Testis (tissue), 3 donors: Measurements from ENCODE around the gene PUS3. TPM values are rescaled to one million over a fixed set of nuclear protein-coding genes. Genes with fewer than 3 reads are reported as not detected.

Experiments used
- DNase-seq: peaks from one replicate; pipeline ENCODE4 v3.0.0-alpha.2; 2019
- H3K27ac ChIP-seq, 2 donors: fragments of 200-600 bp; sonication (generic); one replicate each; pipeline ENCODE4 v1.5.1; 2019
- H3K27me3 ChIP-seq: fragments of 200-600 bp; sonication (generic); one replicate; pipeline ENCODE4 v1.5.1; 2019
- H3K36me3 ChIP-seq: fragments of 200-600 bp; sonication (generic); one replicate; pipeline ENCODE4 v1.5.1; 2017; ENCODE audit warnings: low read depth; ENCODE audit errors: missing control alignments
- H3K4me1 ChIP-seq: fragments of 200-600 bp; sonication (generic); one replicate; pipeline ENCODE4 v1.5.1; 2019
- H3K4me3 ChIP-seq, 2 donors: fragments of 200-600 bp; sonication (generic); one replicate each; pipeline ENCODE4 v1.5.1; 2017 to 2019
- H3K9me3 ChIP-seq: fragments of 200-600 bp; sonication (generic); one replicate; pipeline ENCODE4 v1.5.1; 2017
- CTCF ChIP-seq, 3 experiments: fragments of 450-650 bp in 2 of 3; fragments of 200-600 bp in 1 of 3; sonication (generic) in 1 of 3; IDR thresholded peaks; one replicate each; pipeline ENCODE4 v1.5.1; 2016 to 2019; ENCODE audit warnings: antibody characterized with exemption in 3 of 3, mild to moderate bottlenecking in 2 of 3, moderate library complexity in 1 of 3
- POLR2A ChIP-seq: fragments of 450-650 bp; IDR thresholded peaks from one replicate; pipeline ENCODE4 v1.6.1; 2017; ENCODE audit warnings: antibody characterized with exemption, mild to moderate bottlenecking, moderate library complexity
- WGBS, 2 donors: methylation state at CpG; one replicate each; pipeline ENCODE4 v1.1.5; 2018; 5-methylcytosine and 5-hydroxymethylcytosine counted together
- intact Hi-C: fragments of 100-400 bp; cut with DNase I; formaldehyde crosslinking; loops from one replicate; pipeline ENCODE4 v1.15.1; 2023; ENCODE audit warnings: low total_unique reads
- polyA plus RNA-seq: library from polyadenylated mRNA; stranded (reverse); fragments of 350-450 nt; fragmentation: Illumina TruSeq; extraction: RNeasy Lipid Tissue Mini Kit (QIAGEN cat#74804); gene quantifications from one replicate; pipeline ENCODE4 v1.2.3, GENCODE V29; 2014; ENCODE audit warnings: low read depth, low replicate concordance; ENCODE audit not compliant: insufficient read depth
- total RNA-seq, 2 donors: library from RNA; depleted of rRNA; stranded (reverse); fragments of >200 nt; gene quantifications; one replicate each; pipeline ENCODE4 v1.2.3, GENCODE V29; 2016

The PUS3 gene
- total and polyA plus RNA-seq, 3 donors from 2014 or later = 6.1 to 9.4 (median 8.4) TPM

GRCh38 chr11:125940145-125940544, 37.1 kb upstream of the PUS3 start:
- intact Hi-C loops = no loop called here

GRCh38 chr11:125939081-125939521, 36.1 kb upstream of the PUS3 start:
- Histone ChIP-seq H3K4me3 (no peak overlapping the region), H3K4me1 (no peaks in the 10 kb centered on the region), H3K27me3 (no peaks in the 10 kb centered on the region), H3K36me3 (no peaks in the 10 kb centered on the region), H3K9me3 (no peaks in the 10 kb centered on the region), H3K27ac (no peak overlapping the region)
- TF ChIP-seq POLR2A (no peak), CTCF (IDR thresholded peaks at IDR 0.05) (no peak)
- DNase-seq = no peak
- 59 to 60% methylated on average over 1 to 4 of the region's 4 CpGs for WGBS, 2 donors
- intact Hi-C loops = no loop called here

More at GRCh38 chr11:125940145-125940544, 37.1 kb upstream of the PUS3 start:
- WGBS, 2 donors = 93 to 96% methylated on average over 4 of the region's 4 CpGs
- H3K4me3 ChIP-seq = no peak overlapping the region
- no peaks in the 10 kb centered on the region for H3K4me1 ChIP-seq
- H3K9me3 ChIP-seq = no peaks in the 10 kb centered on the region
- no peaks in the 10 kb centered on the region for H3K36me3 ChIP-seq
- no peaks in the 10 kb centered on the region for H3K27me3 ChIP-seq
- TF ChIP-seq POLR2A (no peak), CTCF (IDR thresholded peaks at IDR 0.05) (no peak)
- H3K27ac ChIP-seq = no peak overlapping the region
- DNase-seq = no peak

- WGBS, 2 donors = 92 to 95% methylated on average over 5 of the region's 5 CpGs
- TF ChIP-seq CTCF (IDR thresholded peaks at IDR 0.05) = no peak
- TF ChIP-seq POLR2A = no peak
- intact Hi-C loops = no loop called here
- H3K4me3 ChIP-seq = no peak overlapping the region
- no peaks in the 10 kb centered on the region for H3K36me3 ChIP-seq
- DNase-seq = no peak
- no peak overlapping the region for H3K27ac ChIP-seq
- no peaks in the 10 kb centered on the region for H3K27me3 ChIP-seq
- H3K4me1 ChIP-seq = no peaks in the 10 kb centered on the region
- no peaks in the 10 kb centered on the region for H3K9me3 ChIP-seq
These were observed 35.4 kb upstream of the PUS3 start for GRCh38 chr11:125938418-125938817.

- TF ChIP-seq POLR2A (no peak), CTCF (IDR thresholded peaks at IDR 0.05) (no peak)
- no peak overlapping the region for H3K27ac ChIP-seq
- H3K36me3 ChIP-seq = no peaks in the 10 kb centered on the region
- H3K4me3 ChIP-seq = no peak overlapping the region
- intact Hi-C loops = no loop called here
- DNase-seq = no peak
- no peaks in the 10 kb centered on the region for H3K9me3 ChIP-seq
- H3K27me3 ChIP-seq = no peaks in the 10 kb centered on the region
- WGBS, 2 donors = 61 to 79% methylated on average over 11 to 12 of the region's 12 CpGs
- H3K4me1 ChIP-seq = no peaks in the 10 kb centered on the region
These were observed 32.7 kb upstream of the PUS3 start for GRCh38 chr11:125935618-125936199.

- intact Hi-C loops = no loop called here
- H3K9me3 ChIP-seq = no peaks in the 10 kb centered on the region
These were observed 32.0 kb upstream of the PUS3 start for GRCh38 chr11:125935056-125935455.

More at GRCh38 chr11:125935056-125935455, 32.0 kb upstream of the PUS3 start:
- Histone ChIP-seq H3K27me3 (no peaks in the 10 kb centered on the region), H3K4me1 (no peaks in the 10 kb centered on the region), H3K4me3 (no peak overlapping the region), H3K27ac (no peak overlapping the region), H3K36me3 (no peaks in the 10 kb centered on the region)
- WGBS, 2 donors = 91 to 94% methylated on average over 2 of the region's 2 CpGs
- DNase-seq = no peak
- TF ChIP-seq POLR2A (no peak), CTCF (IDR thresholded peaks at IDR 0.05) (no peak)
